Duodenal mucosa (tissue), 2 donors: ENCODE results near the gene ABR.
"Not testable (repeated sequence)": the region's sequence is repeated elsewhere in the genome, so short reads cannot be mapped to it uniquely, and the experiment has no call there.

Source experiments
- H3K27ac ChIP-seq: one replicate; pipeline ENCODE4 v1.7.0; 2013; ENCODE audit warnings: low read depth, low read length
- H3K27me3 ChIP-seq, 2 donors: one replicate each; pipeline ENCODE4 v1.7.0; 2013; ENCODE audit warnings: low read length in 2 of 2, control low read depth in 1 of 2; ENCODE audit not compliant: insufficient read depth in 2 of 2, control insufficient read depth in 1 of 2
- H3K36me3 ChIP-seq, 2 donors: one replicate each; pipeline ENCODE4 v1.7.0; 2013; ENCODE audit warnings: low read length in 2 of 2, control low read depth in 1 of 2; ENCODE audit not compliant: insufficient read depth in 2 of 2, control insufficient read depth in 1 of 2
- H3K4me1 ChIP-seq, 2 donors: one replicate each; pipeline ENCODE4 v1.7.0; 2013; ENCODE audit warnings: low read length in 2 of 2, control low read depth in 1 of 2; ENCODE audit not compliant: insufficient read depth in 2 of 2, control insufficient read depth in 1 of 2
- H3K4me3 ChIP-seq, 2 donors: one replicate each; pipeline ENCODE4 v1.7.0; 2013; ENCODE audit warnings: low read length in 2 of 2, low read depth in 1 of 2
- H3K9ac ChIP-seq, 2 donors: one replicate each; pipeline ENCODE4 v1.7.0; 2013; ENCODE audit warnings: low read length in 2 of 2, low read depth in 1 of 2
- H3K9me3 ChIP-seq, 2 donors: one replicate each; pipeline ENCODE4 v1.7.0; 2013; ENCODE audit warnings: low read length in 2 of 2, control low read depth in 1 of 2; ENCODE audit not compliant: control insufficient read depth in 1 of 2

The ABR gene

GRCh38 chr17:1073241-1073962, 106.4 kb downstream of the ABR start:
- H3K36me3 ChIP-seq = peaks cover 24 to 59% of the 10 kb centered on the region in 2 donors

DNA sequence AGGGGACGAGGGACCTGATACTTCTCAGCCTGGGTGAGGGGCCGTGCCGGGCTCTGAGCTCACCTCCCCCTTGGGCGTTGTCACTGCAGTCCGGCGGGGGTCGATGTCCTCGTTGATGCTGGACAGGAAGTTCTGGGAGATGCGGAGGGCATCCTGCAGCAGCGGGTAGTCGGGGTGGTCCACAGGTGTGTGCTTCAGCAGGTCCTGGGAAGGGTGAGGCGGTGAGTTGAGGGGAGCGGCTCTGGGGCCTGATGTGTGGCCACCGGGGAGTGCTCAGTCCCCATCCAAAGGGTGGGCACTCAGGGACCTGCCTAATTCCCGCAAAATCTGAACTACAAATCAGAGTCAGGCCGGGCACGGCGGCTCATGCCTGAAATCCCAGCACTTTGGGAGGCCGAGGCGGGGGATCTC, 107.2 kb downstream of the ABR start:
- Histone ChIP-seq H3K9ac (no peak overlapping the region), H3K4me1 (peaks cover 12 to 14% of the 10 kb centered on the region in 2 donors), H3K4me3 (no peak overlapping the region), H3K27ac (no peak overlapping the region), H3K36me3 (peaks cover 28 to 59% of the 10 kb centered on the region in 2 donors), H3K9me3 (no peaks in the 10 kb centered on the region), H3K27me3 (no peaks in the 10 kb centered on the region)

More at GRCh38 chr17:1073241-1073962, 106.4 kb downstream of the ABR start:
- H3K9me3 ChIP-seq = no peaks in the 10 kb centered on the region
- no peak overlapping the region for H3K27ac ChIP-seq
- H3K4me1 ChIP-seq = peaks cover 12 to 14% of the 10 kb centered on the region in 2 donors
- H3K9ac ChIP-seq = no peak overlapping the region
- H3K4me3 ChIP-seq = no peak overlapping the region
- H3K27me3 ChIP-seq = no peaks in the 10 kb centered on the region

DNA sequence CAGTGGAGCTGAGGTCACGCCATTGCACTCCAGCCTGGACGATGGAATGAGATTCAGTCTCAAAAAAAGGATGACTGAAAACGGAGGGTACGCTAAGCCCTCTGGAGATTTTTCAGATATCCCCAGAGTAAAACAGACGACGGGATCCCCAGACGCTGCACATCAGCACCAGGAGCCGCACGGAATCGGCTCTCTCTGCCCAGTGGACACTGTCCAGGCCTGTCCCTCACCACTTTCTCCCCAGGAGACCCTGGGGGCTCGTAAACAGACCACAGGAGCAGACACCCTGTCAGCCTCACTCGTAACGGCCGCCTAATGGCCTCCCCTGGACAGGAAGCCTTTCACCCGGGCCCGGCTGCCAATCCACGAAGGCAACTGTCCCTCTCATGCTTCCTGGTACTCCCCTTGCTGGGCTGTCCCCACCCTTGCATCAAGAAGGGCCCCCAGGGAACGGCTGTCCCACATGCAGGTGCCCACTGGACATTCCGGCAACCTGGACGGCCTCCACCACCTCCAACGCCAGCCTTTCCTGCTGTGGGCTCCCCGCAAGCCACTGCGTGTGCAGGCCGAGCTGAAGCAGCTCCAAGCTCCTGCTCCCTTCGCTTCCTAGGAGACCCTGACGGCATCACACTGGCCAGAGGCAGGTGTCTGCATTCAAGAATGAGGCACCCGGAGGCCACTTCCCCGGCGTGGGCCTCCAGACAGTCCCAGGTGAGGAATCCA, 108.5 kb downstream of the ABR start:
- no peak overlapping the region for H3K9ac ChIP-seq
- H3K4me3 ChIP-seq = no peak overlapping the region
- H3K9me3 ChIP-seq = peaks cover 0 to under 1% of the 10 kb centered on the region in 2 donors
- H3K36me3 ChIP-seq = peaks cover 31 to 62% of the 10 kb centered on the region in 2 donors
- H3K27me3 ChIP-seq = no peaks in the 10 kb centered on the region
- H3K27ac ChIP-seq = no peak overlapping the region
- peaks cover 12 to 14% of the 10 kb centered on the region in 2 donors for H3K4me1 ChIP-seq

DNA sequence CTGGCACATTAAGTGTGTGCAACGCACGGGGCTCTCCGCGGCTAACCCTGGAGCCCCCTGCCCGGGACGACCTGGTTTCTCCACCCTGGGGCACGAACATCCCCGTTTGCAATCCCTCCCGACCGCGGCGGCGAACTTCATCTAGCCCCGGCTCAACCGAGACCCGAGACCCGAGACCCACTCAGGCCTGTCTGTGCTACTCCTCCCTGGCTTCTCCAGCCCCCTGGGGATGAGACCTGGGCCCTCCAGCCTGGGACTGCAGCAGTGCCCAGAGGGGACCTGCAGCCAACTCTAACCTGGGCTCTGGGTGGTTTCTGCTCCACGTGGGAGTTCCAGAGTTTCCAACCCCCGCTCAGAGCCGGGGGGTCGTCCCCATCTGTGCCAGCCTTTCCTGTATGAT, 109.4 kb downstream of the ABR start:
- no peaks in the 10 kb centered on the region for H3K27me3 ChIP-seq
- peaks cover 12 to 13% of the 10 kb centered on the region in 2 donors for H3K4me1 ChIP-seq
- no peak overlapping the region for H3K9ac ChIP-seq
- H3K27ac ChIP-seq = no peak overlapping the region
- H3K4me3 ChIP-seq = no peak overlapping the region
- peaks cover 38 to 68% of the 10 kb centered on the region in 2 donors for H3K36me3 ChIP-seq
- peaks cover 0 to 5% of the 10 kb centered on the region in 2 donors for H3K9me3 ChIP-seq

DNA sequence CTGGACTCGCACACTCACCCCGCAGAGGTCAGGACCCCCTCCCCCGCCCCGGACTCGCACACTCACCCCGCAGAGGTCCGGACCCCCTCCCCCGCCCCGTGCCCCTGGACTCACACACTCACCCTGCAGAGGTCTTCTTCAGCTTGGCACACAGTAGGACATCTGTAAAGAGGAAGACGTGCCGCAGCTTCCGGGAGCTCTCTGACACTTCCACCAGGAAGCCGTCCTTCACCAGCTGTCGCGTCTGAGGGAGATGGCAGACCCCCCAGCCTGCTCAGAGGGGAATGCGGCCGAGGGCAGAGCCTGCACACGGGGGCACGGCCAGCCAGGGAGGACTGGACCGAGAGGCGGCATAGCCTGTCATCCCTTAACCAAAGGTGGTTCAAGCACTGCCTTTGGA, 109.9 kb downstream of the ABR start:
- Histone ChIP-seq H3K9ac (no peak overlapping the region), H3K4me3 (no peak overlapping the region), H3K27ac (no peak overlapping the region), H3K36me3 (peaks cover 40 to 65% of the 10 kb centered on the region in 2 donors), H3K4me1 (peaks cover 6 to 7% of the 10 kb centered on the region in 2 donors), H3K27me3 (no peaks in the 10 kb centered on the region), H3K9me3 (peaks cover 0 to 5% of the 10 kb centered on the region in 2 donors)

- Histone ChIP-seq H3K27me3 (no peaks in the 10 kb centered on the region), H3K4me1 (no peaks in the 10 kb centered on the region), H3K9ac (no peak overlapping the region), H3K4me3 (no peak overlapping the region), H3K9me3 (peaks cover 2 to 5% of the 10 kb centered on the region in 2 donors), H3K27ac (no peak overlapping the region), H3K36me3 (peaks cover 40 to 74% of the 10 kb centered on the region in 2 donors)
Observed at GRCh38 chr17:1068356-1068755, 111.4 kb downstream of the ABR start.

DNA sequence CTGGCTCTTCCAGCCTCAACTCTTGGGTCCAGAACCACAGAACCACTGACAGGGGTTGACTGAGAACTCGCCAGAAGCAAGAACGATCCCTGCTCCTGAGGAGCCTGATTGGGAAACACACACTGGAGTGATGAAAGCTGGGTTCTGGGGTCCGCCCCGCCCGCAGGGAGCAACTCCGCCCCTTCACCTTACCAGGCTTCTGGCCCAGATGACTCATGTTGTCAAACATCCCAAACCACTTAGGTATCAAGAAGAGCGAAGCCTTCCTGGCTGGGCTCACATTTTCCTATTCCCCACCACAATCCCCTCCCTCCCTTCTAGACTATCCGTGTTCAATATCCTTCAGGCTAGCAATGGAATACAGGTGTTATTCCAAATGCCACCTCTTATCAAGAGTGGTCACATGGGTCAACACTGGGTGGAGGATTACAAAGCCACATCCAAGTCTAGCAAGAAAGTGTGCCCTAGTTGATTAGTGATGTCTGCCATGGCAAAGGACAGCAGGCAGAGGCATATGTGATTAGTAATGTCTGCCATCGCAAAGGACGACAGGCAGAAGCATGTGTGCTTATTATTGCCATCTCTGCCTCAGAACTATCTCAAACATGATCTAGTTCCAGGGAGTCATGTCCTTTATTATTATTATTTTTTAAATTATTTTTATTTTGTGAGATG, 112.4 kb downstream of the ABR start:
- Histone ChIP-seq H3K36me3 (peaks cover 45 to 78% of the 10 kb centered on the region in 2 donors), H3K9ac (no peak overlapping the region), H3K9me3 (peaks cover 2 to 8% of the 10 kb centered on the region in 2 donors), H3K4me1 (no peaks in the 10 kb centered on the region), H3K27me3 (no peaks in the 10 kb centered on the region), H3K27ac (no peak overlapping the region), H3K4me3 (no peak overlapping the region)

DNA sequence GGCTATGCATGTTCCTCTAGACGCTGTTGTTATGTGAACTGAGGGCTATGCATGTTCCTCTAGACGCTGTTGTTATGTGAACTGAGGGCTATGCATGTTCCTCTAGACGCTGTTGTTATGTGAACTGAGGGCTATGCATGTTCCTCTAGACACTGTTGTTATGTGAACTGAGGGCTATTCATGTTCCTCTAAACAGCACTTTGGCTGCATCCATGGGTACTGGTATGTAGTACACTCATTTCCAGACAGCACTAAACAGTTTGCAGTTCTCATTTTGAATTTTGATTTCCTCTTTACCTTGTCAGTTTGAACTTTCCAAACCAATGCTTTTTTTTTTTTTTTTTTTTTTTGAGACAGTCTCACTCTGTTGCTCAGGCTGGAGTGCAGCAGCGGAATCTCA, 114.4 kb downstream of the ABR start:
- not testable (repeated sequence) for H3K9ac ChIP-seq, H3K4me1 ChIP-seq, H3K9me3 ChIP-seq, H3K27me3 ChIP-seq, H3K27ac ChIP-seq, H3K4me3 ChIP-seq
- peaks cover 46 to 68% of the 10 kb centered on the region in 2 donors for H3K36me3 ChIP-seq

- H3K9me3 ChIP-seq = peaks cover 2 to 5% of the 10 kb centered on the region in 2 donors
Observed at GRCh38 chr17:1060991-1061390, 118.8 kb downstream of the ABR start.

More at GRCh38 chr17:1060991-1061390, 118.8 kb downstream of the ABR start:
- H3K9ac ChIP-seq = no peak overlapping the region
- no peak overlapping the region for H3K27ac ChIP-seq
- no peaks in the 10 kb centered on the region for H3K4me1 ChIP-seq
- H3K36me3 ChIP-seq = peaks cover 27 to 71% of the 10 kb centered on the region in 2 donors
- no peak overlapping the region for H3K4me3 ChIP-seq
- H3K27me3 ChIP-seq = no peaks in the 10 kb centered on the region
